RWPE2 (cell line): ENCODE data around the gene NDUFV1.

ENCODE experiments used
- ATAC-seq: fragments of 200-7000 bp; cut with Tn5 transposase; 3 replicates; pipeline ENCODE4 v1.9.1; 2021; ENCODE audit warnings: low read depth
- DNase-seq: peaks from one replicate; pipeline ENCODE4 v3.0.0-alpha.2; 2020; ENCODE audit warnings: low spot score
- H3K27ac ChIP-seq: fragments of 450-650 bp; 2 replicates; pipeline ENCODE4 v1.5.1; 2017; ENCODE audit warnings: mild to moderate bottlenecking; ENCODE audit not compliant: poor library complexity, severe bottlenecking
- H3K27me3 ChIP-seq: fragments of 250-450 bp; sonication (Bioruptor Pico); 2 replicates; pipeline ENCODE4 v1.5.1; 2021; ENCODE audit warnings: mild to moderate bottlenecking, moderate library complexity; ENCODE audit not compliant: insufficient read depth, poor library complexity, severe bottlenecking
- H3K36me3 ChIP-seq: fragments of 250-450 bp; sonication (Bioruptor Pico); 2 replicates; pipeline ENCODE4 v1.5.1; 2020; ENCODE audit warnings: low read depth, mild to moderate bottlenecking, moderate library complexity
- H3K4me1 ChIP-seq: fragments of 250-450 bp; sonication (Bioruptor Pico); 2 replicates; pipeline ENCODE4 v1.5.1; 2021; ENCODE audit warnings: mild to moderate bottlenecking, moderate library complexity; ENCODE audit not compliant: insufficient read depth, poor library complexity, severe bottlenecking
- H3K4me3 ChIP-seq: fragments of 250-450 bp; sonication (Bioruptor Pico); 2 replicates; pipeline ENCODE4 v1.5.1; 2021; ENCODE audit warnings: mild to moderate bottlenecking, moderate library complexity; ENCODE audit not compliant: severe bottlenecking
- H3K9me3 ChIP-seq: fragments of 250-450 bp; sonication (Bioruptor Pico); 2 replicates; pipeline ENCODE4 v1.5.1; 2021; ENCODE audit warnings: mild to moderate bottlenecking, moderate library complexity; ENCODE audit not compliant: severe bottlenecking
- TF ChIP-seq, protein P1 (sequence below): fragments of 450-650 bp; IDR thresholded peaks from one replicate; pipeline ENCODE4 v1.5.1; 2017; ENCODE audit warnings: mild to moderate bottlenecking, moderate library complexity; ENCODE audit not compliant: poor library complexity, severe bottlenecking

The NDUFV1 gene

DNA sequence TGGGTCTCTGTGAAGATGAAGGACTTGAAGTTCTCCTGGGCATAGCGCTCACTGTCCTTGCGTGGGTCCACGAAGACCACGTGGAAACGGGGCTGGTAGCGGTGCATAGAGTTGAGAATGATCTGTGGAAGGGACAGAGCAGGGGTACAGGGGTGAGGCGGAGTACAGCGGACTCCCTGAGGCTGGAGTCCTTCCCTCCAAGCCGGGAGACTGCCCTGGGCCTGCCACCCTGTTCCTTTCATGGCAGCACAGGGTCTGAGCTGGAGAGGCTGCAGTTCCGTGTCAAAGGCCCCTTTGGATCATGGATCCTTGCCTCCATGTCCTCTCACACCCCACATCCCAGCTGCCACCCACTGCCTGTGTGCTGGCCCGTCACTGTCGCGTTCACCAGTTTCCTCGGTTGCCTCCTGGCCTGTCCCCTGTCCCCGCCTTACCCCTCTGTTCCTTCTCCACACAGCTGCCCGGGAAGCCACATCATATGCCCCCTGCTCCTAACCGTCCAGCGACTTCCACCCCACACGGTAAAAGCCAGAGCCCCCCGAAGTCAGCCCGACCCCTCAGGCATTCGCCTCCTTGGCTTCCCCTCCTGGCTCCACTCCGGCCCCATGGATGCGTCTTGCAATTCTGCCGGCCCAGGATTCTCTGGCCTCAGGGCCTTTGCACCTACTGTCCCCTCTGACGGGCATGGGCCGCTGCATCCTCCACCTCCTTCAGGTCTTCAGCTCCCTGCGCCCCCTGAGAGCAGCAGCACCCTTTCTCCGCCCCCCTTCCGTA, 26.4 kb downstream of the NDUFV1 start:
- no peaks in the 10 kb centered on the region for H3K4me1 ChIP-seq
- no peaks in the 10 kb centered on the region for H3K36me3 ChIP-seq
- no peak overlapping the region for H3K27ac ChIP-seq
- ATAC-seq: no peak
- H3K4me3 ChIP-seq: no peak overlapping the region
- TF ChIP-seq, protein P1, sequence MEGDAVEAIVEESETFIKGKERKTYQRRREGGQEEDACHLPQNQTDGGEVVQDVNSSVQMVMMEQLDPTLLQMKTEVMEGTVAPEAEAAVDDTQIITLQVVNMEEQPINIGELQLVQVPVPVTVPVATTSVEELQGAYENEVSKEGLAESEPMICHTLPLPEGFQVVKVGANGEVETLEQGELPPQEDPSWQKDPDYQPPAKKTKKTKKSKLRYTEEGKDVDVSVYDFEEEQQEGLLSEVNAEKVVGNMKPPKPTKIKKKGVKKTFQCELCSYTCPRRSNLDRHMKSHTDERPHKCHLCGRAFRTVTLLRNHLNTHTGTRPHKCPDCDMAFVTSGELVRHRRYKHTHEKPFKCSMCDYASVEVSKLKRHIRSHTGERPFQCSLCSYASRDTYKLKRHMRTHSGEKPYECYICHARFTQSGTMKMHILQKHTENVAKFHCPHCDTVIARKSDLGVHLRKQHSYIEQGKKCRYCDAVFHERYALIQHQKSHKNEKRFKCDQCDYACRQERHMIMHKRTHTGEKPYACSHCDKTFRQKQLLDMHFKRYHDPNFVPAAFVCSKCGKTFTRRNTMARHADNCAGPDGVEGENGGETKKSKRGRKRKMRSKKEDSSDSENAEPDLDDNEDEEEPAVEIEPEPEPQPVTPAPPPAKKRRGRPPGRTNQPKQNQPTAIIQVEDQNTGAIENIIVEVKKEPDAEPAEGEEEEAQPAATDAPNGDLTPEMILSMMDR: no peak
- H3K9me3 ChIP-seq: no peaks in the 10 kb centered on the region
- peak; percentile 61 for DNase-seq
- no peaks in the 10 kb centered on the region for H3K27me3 ChIP-seq

DNA sequence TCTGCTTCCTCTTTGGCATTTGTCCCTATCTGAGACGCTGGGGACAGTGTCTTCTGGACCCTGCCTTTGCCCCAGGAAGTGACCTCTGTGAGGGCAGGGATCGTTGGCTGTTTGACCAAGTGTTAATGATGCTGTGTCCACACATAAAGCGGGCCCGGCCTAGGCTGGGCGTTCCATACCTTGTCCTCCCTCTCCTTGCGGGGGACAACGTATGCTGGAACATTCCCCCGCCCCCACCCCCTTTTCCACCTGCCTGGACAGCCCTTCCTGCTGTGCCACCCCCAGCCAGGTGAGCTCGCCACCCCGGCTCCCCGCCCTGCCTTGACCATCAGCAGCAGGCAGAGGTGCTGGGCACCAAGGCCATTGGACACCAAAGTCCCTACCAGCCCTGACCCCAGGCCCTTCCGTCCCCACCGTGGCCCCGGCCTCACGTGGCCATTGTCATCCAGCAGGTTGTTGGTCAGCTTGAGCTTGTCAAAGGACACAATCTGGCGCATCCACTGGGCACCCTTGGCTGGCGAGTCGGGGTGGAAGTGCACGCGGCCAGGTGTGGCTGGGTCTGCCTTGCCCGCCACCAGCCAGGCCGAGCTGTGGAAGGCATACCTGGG, 27.1 kb downstream of the NDUFV1 start:
- H3K4me1 ChIP-seq: no peaks in the 10 kb centered on the region
- H3K9me3 ChIP-seq: no peaks in the 10 kb centered on the region
- no peaks in the 10 kb centered on the region for H3K27me3 ChIP-seq
- no peak overlapping the region for H3K27ac ChIP-seq
- no peaks in the 10 kb centered on the region for H3K36me3 ChIP-seq
- DNase-seq (peak; percentile 39), ATAC-seq (no peak)
- H3K4me3 ChIP-seq: no peak overlapping the region
- TF ChIP-seq, protein P1: no peak

DNA sequence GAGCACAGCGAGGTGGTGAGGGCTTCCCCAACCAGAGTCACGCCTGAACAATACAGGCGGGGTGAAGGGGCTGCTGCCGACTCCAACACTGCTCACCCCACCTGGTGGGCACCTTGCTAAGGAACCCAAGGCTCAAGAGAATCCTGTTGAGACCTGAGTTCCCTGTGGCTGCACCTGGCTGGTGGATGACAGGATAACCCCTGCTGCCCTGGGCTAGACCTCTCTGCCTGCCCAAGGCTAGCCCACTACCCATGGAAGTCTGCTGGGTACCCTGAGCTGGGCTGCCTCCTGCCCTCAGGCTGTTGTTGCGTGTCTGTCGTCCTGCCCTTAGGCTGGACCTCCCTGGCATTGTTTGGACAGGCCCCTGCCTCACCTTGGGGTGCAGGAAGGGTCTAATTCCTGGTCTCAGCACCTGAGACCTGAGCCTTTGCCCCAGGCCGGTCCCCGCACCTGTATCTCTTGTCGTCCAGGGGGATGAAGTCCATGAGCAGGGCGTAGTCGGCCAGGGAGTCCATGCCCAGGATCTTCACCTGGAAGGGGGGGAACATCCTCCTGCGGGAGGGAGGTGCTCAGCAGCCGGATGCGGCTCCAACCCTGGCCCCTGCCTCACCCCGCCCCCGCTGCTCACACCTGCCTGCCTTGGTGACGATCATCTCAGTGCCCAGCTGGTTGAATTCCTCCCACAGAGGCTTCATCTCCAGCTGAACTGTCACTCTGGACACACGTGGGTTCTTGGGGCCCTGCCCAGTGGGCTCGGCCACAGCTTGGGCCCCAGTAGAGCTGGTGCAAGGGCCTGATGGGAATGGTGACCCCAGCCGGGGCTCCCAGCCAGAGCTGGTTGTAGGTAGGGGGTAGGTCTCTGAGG, 27.9 kb downstream of the NDUFV1 start:
- ATAC-seq (no peak), DNase-seq (peak; percentile 30)
- Histone ChIP-seq H3K27me3 (no peaks in the 10 kb centered on the region), H3K9me3 (no peaks in the 10 kb centered on the region), H3K27ac (no peak overlapping the region), H3K36me3 (no peaks in the 10 kb centered on the region), H3K4me3 (no peak overlapping the region), H3K4me1 (no peaks in the 10 kb centered on the region)
- TF ChIP-seq, protein P1: no peak

DNA sequence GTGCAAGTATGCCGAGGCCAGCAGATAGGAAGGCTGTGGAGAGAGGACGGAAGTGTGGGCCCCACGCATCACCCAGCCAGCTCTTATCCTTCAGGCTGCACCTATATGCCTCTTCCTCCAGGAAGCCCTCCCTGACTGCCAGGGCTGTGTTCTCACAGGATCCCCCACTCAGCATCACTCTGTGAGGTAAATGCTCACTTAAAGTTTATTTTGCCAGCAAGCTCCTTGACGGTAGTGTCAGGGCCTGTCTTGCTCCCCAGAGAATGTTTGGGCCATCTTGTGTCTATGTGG, 28.4 kb downstream of the NDUFV1 start:
- no peaks in the 10 kb centered on the region for H3K4me1 ChIP-seq
- no peak overlapping the region for H3K4me3 ChIP-seq
- TF ChIP-seq, protein P1: no peak
- no peaks in the 10 kb centered on the region for H3K36me3 ChIP-seq
- no peaks in the 10 kb centered on the region for H3K9me3 ChIP-seq
- no peak for DNase-seq
- ATAC-seq: no peak
- H3K27ac ChIP-seq: no peak overlapping the region
- H3K27me3 ChIP-seq: no peaks in the 10 kb centered on the region
